Stimulated activated memory B cell treated with anti-CD40 and anti-IgM and Interleukin-4, amounts not matched to agents 10 μg/mL and 1 μg/mL and 100 μg/mL, for 72 hours (primary cell): ENCODE measurements around the gene FGD3.
"Not testable (repeated sequence)": the region's sequence is repeated elsewhere in the genome, so short reads cannot be mapped to it uniquely, and the experiment has no call there.

Source experiments
- ATAC-seq: fragments of 150-1000 bp; cut with Tn5 transposase; 2 replicates; pipeline ENCODE4 v1.10.0; 2021
- H3K27ac Mint-ChIP-seq: one replicate; pipeline ENCODE4 v1.8.0; 2022; ENCODE audit warnings: mild to moderate bottlenecking, mixed read lengths
- H3K27me3 Mint-ChIP-seq: one replicate; pipeline ENCODE4 v1.8.0; 2022; ENCODE audit warnings: mixed read lengths
- H3K36me3 Mint-ChIP-seq: one replicate; pipeline ENCODE4 v1.8.0; 2022; ENCODE audit warnings: mixed read lengths
- H3K4me1 Mint-ChIP-seq: one replicate; pipeline ENCODE4 v1.8.0; 2022; ENCODE audit warnings: mixed read lengths
- H3K4me3 Mint-ChIP-seq: one replicate; pipeline ENCODE4 v1.8.0; 2022; ENCODE audit warnings: mild to moderate bottlenecking, moderate library complexity, mixed read lengths
- H3K9me3 Mint-ChIP-seq: one replicate; pipeline ENCODE4 v1.8.0; 2022; ENCODE audit warnings: mixed read lengths

Gene FGD3

GRCh38 chr9:92947268-92948037 is at the start of gene FGD3:
Gene FGD3 (plus strand): TSS chr9:92947523. CDS start chr9:92976257, 28,734 bp downstream.
- Mint-ChIP-seq H3K27ac (no peak within 1 kb of the TSS), H3K36me3 (peaks cover 5% of the 10 kb centered on the region), H3K27me3 (peaks cover 58% of the 10 kb centered on the region), H3K9me3 (peaks cover 4% of the 10 kb centered on the region), H3K4me1 (peaks cover 13% of the 10 kb centered on the region), H3K4me3 (peak within 1 kb of the TSS; percentile 52)
- peak; percentile 67 for ATAC-seq

DNA sequence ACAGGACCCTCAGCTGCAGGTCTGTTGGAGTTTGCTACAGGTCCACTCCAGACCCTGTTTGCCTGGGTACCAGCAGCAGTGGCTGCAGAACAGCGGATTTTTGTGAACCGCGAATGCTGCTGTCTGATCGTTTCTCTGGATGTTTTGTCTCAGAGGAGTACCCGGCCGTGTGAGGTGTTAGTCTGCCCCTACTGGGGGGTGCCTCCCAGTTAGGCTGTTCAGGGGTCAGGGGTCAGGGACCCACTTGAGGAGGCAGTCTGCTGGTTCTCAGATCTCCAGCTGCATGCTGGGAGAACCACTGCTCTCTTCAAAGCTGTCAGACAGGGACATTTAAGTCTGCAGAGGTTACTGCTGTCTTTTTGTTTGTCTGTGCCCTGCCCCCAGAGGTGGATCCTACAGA is 42.2 kb upstream of the FGD3 start:
- not testable (repeated sequence) for H3K36me3 Mint-ChIP-seq, H3K27ac Mint-ChIP-seq, H3K9me3 Mint-ChIP-seq, H3K4me3 Mint-ChIP-seq, ATAC-seq, H3K4me1 Mint-ChIP-seq
- H3K27me3 Mint-ChIP-seq = peaks cover 17% of the 10 kb centered on the region

- H3K27ac Mint-ChIP-seq = no peak overlapping the region
- H3K9me3 Mint-ChIP-seq = no peaks in the 10 kb centered on the region
- no peak overlapping the region for H3K4me3 Mint-ChIP-seq
Measured at GRCh38 chr9:92911511-92912475, 35.5 kb upstream of the FGD3 start.

DNA sequence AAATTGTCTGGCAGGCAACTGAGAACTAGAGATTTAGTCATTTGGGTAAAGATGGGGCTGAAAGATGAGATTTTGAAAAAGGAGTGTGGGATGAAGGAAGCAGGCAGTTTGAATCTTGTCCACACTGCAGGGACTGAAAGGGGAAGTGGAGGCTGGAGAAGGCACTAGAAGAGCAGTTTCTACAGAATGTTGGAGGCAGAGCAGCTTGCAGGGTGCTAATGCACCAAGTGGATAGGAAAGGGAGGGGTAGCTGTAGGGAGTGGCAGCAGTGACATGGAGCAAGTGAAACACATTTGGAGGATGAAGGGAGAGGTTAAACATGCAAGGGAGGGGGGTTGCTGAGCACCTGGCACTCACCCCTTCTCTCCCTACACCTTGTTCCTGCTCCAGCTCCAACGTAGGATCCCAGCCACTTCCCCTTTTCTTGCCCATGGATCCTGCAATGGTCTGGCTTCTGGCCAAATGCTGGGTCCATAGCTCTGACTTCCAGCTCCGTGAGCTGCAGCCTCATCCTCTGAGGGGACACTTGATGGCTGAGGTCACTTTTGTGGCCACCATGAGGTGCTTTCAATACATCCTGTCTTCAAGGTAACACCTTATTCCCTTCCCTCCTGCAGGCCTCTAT is 30.0 kb upstream of the FGD3 start:
- no peak overlapping the region for H3K4me3 Mint-ChIP-seq
- H3K27ac Mint-ChIP-seq = no peak overlapping the region
- no peaks in the 10 kb centered on the region for H3K9me3 Mint-ChIP-seq
- H3K27me3 Mint-ChIP-seq = peaks cover 19% of the 10 kb centered on the region
- peaks cover 14% of the 10 kb centered on the region for H3K4me1 Mint-ChIP-seq
- peak; percentile 34 for ATAC-seq
- no peaks in the 10 kb centered on the region for H3K36me3 Mint-ChIP-seq

More at GRCh38 chr9:92911511-92912475, 35.5 kb upstream of the FGD3 start:
- Mint-ChIP-seq H3K4me1 (peaks cover 3% of the 10 kb centered on the region), H3K27me3 (peaks cover 57% of the 10 kb centered on the region), H3K36me3 (no peaks in the 10 kb centered on the region)
- no peak for ATAC-seq

DNA sequence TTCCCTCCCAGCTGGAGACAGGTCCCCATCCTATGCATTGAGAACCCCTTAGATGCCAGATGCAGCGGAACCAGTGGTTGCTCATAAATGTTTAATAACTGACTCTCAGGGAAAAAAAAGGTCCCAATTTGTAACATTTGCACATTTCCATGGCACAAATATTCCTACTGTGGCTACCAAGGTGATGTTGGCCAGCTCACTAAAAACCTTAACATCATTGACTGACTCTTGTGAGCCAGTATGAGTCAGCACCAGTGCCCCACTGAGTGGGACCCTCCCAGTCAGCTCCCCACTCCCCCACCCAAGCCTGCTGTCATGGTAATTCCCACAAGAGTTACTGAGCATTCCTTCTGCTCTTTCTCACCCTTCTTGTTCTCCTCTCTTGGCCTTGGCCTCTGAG is 26.9 kb upstream of the FGD3 start:
- no peak for ATAC-seq
- no peaks in the 10 kb centered on the region for H3K27me3 Mint-ChIP-seq
- H3K4me3 Mint-ChIP-seq = no peak overlapping the region

DNA sequence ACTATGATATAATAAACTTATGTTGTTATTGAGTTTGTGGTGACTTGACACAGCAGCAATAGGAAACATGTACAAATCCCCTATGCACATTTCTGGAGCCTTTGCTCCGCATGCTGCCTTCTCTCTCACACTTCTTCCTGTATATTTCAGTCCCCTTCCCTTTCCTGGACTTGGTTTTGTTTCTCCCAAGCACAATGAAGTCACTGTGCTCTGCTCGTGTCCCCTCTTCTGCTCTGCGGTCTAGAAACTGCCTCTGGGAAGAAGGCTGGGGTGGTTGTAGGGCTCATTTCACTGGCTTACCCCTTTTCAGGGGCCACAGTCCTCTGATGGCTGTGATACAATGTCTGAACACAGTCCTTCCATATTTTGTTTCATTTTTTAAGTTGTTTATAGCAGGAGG is 15.7 kb upstream of the FGD3 start:
- Mint-ChIP-seq H3K27ac (no peak overlapping the region), H3K4me1 (no peaks in the 10 kb centered on the region), H3K36me3 (no peaks in the 10 kb centered on the region), H3K4me3 (no peak overlapping the region), H3K9me3 (no peaks in the 10 kb centered on the region), H3K27me3 (peaks cover 21% of the 10 kb centered on the region)
- ATAC-seq = no peak

More for the DNA sequence above, 26.9 kb upstream of the FGD3 start:
- no peak overlapping the region for H3K27ac Mint-ChIP-seq
- peaks cover 14% of the 10 kb centered on the region for H3K4me1 Mint-ChIP-seq
- H3K36me3 Mint-ChIP-seq = no peaks in the 10 kb centered on the region
- H3K9me3 Mint-ChIP-seq = no peaks in the 10 kb centered on the region

DNA sequence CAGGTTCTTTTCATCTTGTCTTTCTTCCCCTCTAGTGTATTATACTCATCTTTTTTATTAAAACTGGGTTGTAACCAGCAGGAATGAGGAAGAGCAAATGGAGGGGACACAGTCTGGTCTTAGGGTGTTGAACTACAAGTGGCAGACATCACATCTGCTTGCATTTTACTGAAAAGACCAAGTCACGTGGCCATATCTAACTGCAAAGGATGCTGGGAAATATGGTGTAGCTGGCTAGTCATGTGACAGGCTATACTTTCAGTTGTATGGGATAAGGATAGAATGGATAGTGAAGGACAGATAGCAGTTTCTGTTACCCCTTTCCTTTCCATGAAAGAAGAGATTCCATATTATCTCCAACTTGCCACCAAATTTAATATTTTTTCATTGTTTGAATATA is 13.0 kb upstream of the FGD3 start:
- Mint-ChIP-seq H3K4me3 (no peak overlapping the region), H3K27ac (no peak overlapping the region), H3K4me1 (no peaks in the 10 kb centered on the region), H3K27me3 (peaks cover 46% of the 10 kb centered on the region), H3K9me3 (no peaks in the 10 kb centered on the region), H3K36me3 (no peaks in the 10 kb centered on the region)
- ATAC-seq = no peak

- Mint-ChIP-seq H3K9me3 (no peaks in the 10 kb centered on the region), H3K27me3 (peaks cover 54% of the 10 kb centered on the region), H3K4me3 (no peak overlapping the region), H3K36me3 (no peaks in the 10 kb centered on the region), H3K27ac (no peak overlapping the region), H3K4me1 (no peaks in the 10 kb centered on the region)
- no peak for ATAC-seq
Measured at GRCh38 chr9:92938025-92938424, 9.3 kb upstream of the FGD3 start.

DNA sequence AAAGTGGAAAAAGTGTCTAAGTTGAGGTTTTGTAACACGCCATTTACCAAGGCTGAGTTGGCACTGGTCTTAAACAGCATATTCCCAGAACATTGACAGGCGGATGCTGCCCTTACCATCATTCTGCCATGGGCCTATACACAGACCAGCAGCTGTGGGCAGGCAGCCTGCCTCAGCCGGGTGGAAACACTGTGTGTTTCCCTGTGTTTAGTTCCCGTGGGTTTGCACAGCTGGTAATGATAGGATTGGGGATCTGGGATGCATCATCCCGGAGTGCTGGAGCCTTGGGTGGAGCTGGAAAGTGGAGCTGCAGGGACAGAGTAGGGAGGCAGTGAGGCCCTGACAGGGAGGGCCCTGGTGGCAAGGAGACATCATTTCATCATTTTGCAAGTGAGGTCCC is 5.5 kb upstream of the FGD3 start:
- Mint-ChIP-seq H3K27ac (no peak overlapping the region), H3K27me3 (peaks cover 59% of the 10 kb centered on the region), H3K36me3 (peaks cover 4% of the 10 kb centered on the region), H3K4me1 (peaks cover 5% of the 10 kb centered on the region), H3K4me3 (no peak overlapping the region), H3K9me3 (peaks cover 4% of the 10 kb centered on the region)
- no peak for ATAC-seq

- H3K27me3 Mint-ChIP-seq = peaks cover 61% of the 10 kb centered on the region
Measured at GRCh38 chr9:92942688-92943616, 4.4 kb upstream of the FGD3 start.

GRCh38 chr9:92944921-92945320 is 2.4 kb upstream of the FGD3 start:
- Mint-ChIP-seq H3K9me3 (peaks cover 4% of the 10 kb centered on the region), H3K4me3 (no peak overlapping the region), H3K4me1 (peaks cover 13% of the 10 kb centered on the region), H3K36me3 (peaks cover 5% of the 10 kb centered on the region), H3K27ac (no peak overlapping the region), H3K27me3 (peaks cover 61% of the 10 kb centered on the region)
- no peak for ATAC-seq

More at GRCh38 chr9:92942688-92943616, 4.4 kb upstream of the FGD3 start:
- peaks cover 4% of the 10 kb centered on the region for H3K9me3 Mint-ChIP-seq
- ATAC-seq = no peak
- peaks cover 5% of the 10 kb centered on the region for H3K36me3 Mint-ChIP-seq
- H3K4me3 Mint-ChIP-seq = no peak overlapping the region
- H3K4me1 Mint-ChIP-seq = peaks cover 13% of the 10 kb centered on the region
- no peak overlapping the region for H3K27ac Mint-ChIP-seq

GRCh38 chr9:92945796-92946195 is 1.5 kb upstream of the FGD3 start:
- Mint-ChIP-seq H3K27ac (no peak overlapping the region), H3K9me3 (peaks cover 4% of the 10 kb centered on the region), H3K4me3 (no peak overlapping the region), H3K36me3 (peaks cover 5% of the 10 kb centered on the region), H3K27me3 (peaks cover 61% of the 10 kb centered on the region), H3K4me1 (peaks cover 13% of the 10 kb centered on the region)
- no peak for ATAC-seq

- Mint-ChIP-seq H3K9me3 (peaks cover 4% of the 10 kb centered on the region), H3K4me3 (no peak overlapping the region), H3K4me1 (peaks cover 13% of the 10 kb centered on the region), H3K36me3 (peaks cover 5% of the 10 kb centered on the region), H3K27me3 (peaks cover 58% of the 10 kb centered on the region), H3K27ac (no peak overlapping the region)
- no peak for ATAC-seq
Measured at GRCh38 chr9:92948038-92948534, 763 bp downstream of the FGD3 start.

DNA sequence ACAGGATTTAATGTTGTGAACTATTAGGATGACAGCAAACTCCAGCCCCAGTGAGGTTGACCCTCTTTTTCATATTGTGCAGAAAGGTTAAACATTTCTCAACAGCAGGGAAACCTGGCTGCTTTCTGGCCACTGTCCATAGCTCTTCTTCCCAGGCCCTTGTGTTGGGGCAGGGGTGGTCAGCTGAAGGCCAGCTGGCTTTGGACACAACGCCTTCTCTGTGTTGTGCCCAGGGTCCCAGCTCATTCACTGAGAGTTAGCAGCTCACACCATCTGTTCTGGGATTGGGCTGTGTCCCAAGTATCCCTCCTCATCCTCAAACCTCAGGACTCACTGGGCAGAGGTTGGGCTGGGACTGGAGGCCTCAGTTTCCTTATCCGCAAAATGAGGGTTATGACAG is 1.3 kb downstream of the FGD3 start:
- no peak for ATAC-seq
- H3K9me3 Mint-ChIP-seq = peaks cover 4% of the 10 kb centered on the region
- H3K27ac Mint-ChIP-seq = no peak overlapping the region
- H3K4me1 Mint-ChIP-seq = peaks cover 15% of the 10 kb centered on the region
- peaks cover 5% of the 10 kb centered on the region for H3K36me3 Mint-ChIP-seq
- peaks cover 58% of the 10 kb centered on the region for H3K27me3 Mint-ChIP-seq
- no peak overlapping the region for H3K4me3 Mint-ChIP-seq
